ENCODE measurements around the gene FHOD3. TPM values are rescaled to one million over a fixed set of nuclear protein-coding genes. Genes with fewer than 3 reads are reported as not detected.

The FHOD3 gene
- total RNA-seq, 1 experiment from 2014 or later, result 22.7 TPM

- no peak for ATAC-seq
- in situ Hi-C loops (cut with HindIII; ENCODE audit: low pct_unique_long_range_greater_than_20kb, low sequenced_read_pairs) (no loop called here), intact Hi-C loops (cut with micrococcal nuclease; ENCODE audit: unreplicated experiment) (no loop called here)
These were observed 370.8 kb downstream of the FHOD3 start for GRCh38 chr18:36668349-36668748.

GRCh38 chr18:36672437-36673344 is 375.2 kb downstream of the FHOD3 start:
- Histone ChIP-seq H3K36me3 (ENCODE audit: control insufficient read depth, insufficient read depth, low read length) (no peaks in the 10 kb centered on the region), H3K27me3 (ENCODE audit: control insufficient read depth, insufficient read depth, low read length) (no peaks in the 10 kb centered on the region), H3K4me1 (ENCODE audit: control insufficient read depth, insufficient read depth, low read length) (no peaks in the 10 kb centered on the region), H3K27ac (ENCODE audit: low read length) (no peak overlapping the region), H3K9me3 (ENCODE audit: control insufficient read depth, insufficient read depth, low read depth, low read length) (peaks cover 8% of the 10 kb centered on the region; the same call in 1 of the 2 replicates), H3K4me3 (ENCODE audit: low read depth in 2 of 2, low read length in 2 of 2) (no peak overlapping the region)
- TF ChIP-seq TCF7L2 (IDR thresholded peaks at IDR 0.05; ENCODE audit: low read depth, low read length) (no peak), CTCF (IDR thresholded peaks at IDR 0.05) (no peak), SIN3A (IDR thresholded peaks at IDR 0.05; ENCODE audit: borderline replicate concordance, insufficient read depth, low read depth, low read length) (no peak), POLR2AphosphoS5 (IDR thresholded peaks at IDR 0.05; ENCODE audit: low read depth, low read length) (no peak), REST (IDR thresholded peaks at IDR 0.05; ENCODE audit: insufficient read depth in 1 of 2, low read depth in 2 of 2, low read length in 1 of 2) (no peak)
- POLR2A ChIA-PET, result no interaction called here
- no TSS peak for BruUV-seq (replicated peaks)
- no peak for ATAC-seq
- in situ Hi-C loops (cut with HindIII; ENCODE audit: low pct_unique_long_range_greater_than_20kb, low sequenced_read_pairs), result no loop called here
- CTCF ChIA-PET, result interaction anchor here (0.6 kb wide), 1 partner anchor 168 kb away, joined by 5 read pairs; no protein-coding TSS in a partner anchor
- intact Hi-C loops (cut with micrococcal nuclease; ENCODE audit: unreplicated experiment), result no loop called here
- DNase-seq (ENCODE audit: low read depth, low spot score), result no peak

More at GRCh38 chr18:36668349-36668748, 370.8 kb downstream of the FHOD3 start:
- H3K4me3 ChIP-seq (ENCODE audit: low read depth in 2 of 2, low read length in 2 of 2), result no peak overlapping the region
- no TSS peak for BruUV-seq (replicated peaks)
- no peak overlapping the region for H3K27ac ChIP-seq (ENCODE audit: low read length)
- ChIA-PET POLR2A (no interaction called here), CTCF (no interaction called here)
- no peaks in the 10 kb centered on the region for H3K4me1 ChIP-seq (ENCODE audit: control insufficient read depth, insufficient read depth, low read length)
- TF ChIP-seq REST (IDR thresholded peaks at IDR 0.05; ENCODE audit: insufficient read depth in 1 of 2, low read depth in 2 of 2, low read length in 1 of 2), result no peak
- TF ChIP-seq POLR2AphosphoS5 (IDR thresholded peaks at IDR 0.05; ENCODE audit: low read depth, low read length), result no peak
- no peak for TF ChIP-seq SIN3A (IDR thresholded peaks at IDR 0.05; ENCODE audit: borderline replicate concordance, insufficient read depth, low read depth, low read length)
- no peaks in the 10 kb centered on the region for H3K9me3 ChIP-seq (ENCODE audit: control insufficient read depth, insufficient read depth, low read depth, low read length)
- no peaks in the 10 kb centered on the region for H3K27me3 ChIP-seq (ENCODE audit: control insufficient read depth, insufficient read depth, low read length)
- DNase-seq (ENCODE audit: low read depth, low spot score), result no peak
- H3K36me3 ChIP-seq (ENCODE audit: control insufficient read depth, insufficient read depth, low read length), result no peaks in the 10 kb centered on the region

Data from Panc1 (cell line).